Measurements from ENCODE around the gene CALHM6.

CALHM6 gene

DNA sequence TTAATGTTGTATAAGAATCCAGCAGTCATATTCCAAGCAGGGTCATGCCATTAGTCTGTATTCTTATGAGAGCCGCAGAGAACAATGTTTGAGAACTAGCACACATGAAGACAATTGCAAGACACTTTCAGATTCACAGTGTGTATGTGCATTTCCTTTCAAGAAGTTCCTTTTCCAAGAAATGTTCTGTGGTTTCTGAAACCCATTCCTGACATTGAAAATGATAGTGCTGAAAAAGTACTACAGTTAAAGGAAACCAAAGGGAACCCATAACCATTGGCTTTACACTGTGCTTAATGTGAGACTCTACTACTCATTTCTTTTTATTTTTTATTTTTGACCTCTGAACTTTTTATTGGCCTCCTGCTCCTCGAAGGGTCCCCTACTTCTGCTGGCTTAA lies 4.2 kb upstream of the CALHM6 start:
- TF ChIP-seq, protein P1, sequence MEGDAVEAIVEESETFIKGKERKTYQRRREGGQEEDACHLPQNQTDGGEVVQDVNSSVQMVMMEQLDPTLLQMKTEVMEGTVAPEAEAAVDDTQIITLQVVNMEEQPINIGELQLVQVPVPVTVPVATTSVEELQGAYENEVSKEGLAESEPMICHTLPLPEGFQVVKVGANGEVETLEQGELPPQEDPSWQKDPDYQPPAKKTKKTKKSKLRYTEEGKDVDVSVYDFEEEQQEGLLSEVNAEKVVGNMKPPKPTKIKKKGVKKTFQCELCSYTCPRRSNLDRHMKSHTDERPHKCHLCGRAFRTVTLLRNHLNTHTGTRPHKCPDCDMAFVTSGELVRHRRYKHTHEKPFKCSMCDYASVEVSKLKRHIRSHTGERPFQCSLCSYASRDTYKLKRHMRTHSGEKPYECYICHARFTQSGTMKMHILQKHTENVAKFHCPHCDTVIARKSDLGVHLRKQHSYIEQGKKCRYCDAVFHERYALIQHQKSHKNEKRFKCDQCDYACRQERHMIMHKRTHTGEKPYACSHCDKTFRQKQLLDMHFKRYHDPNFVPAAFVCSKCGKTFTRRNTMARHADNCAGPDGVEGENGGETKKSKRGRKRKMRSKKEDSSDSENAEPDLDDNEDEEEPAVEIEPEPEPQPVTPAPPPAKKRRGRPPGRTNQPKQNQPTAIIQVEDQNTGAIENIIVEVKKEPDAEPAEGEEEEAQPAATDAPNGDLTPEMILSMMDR (IDR thresholded peaks at IDR 0.05; ENCODE audit: low read depth, low read length, missing control alignments) = no peak
- no peak overlapping the region for H3K4me3 ChIP-seq (ENCODE audit: low read depth, low read length)
- DNase-seq (ENCODE audit: low read depth) = no peak
- in situ Hi-C loops (cut with HindIII; ENCODE audit: low sequenced_read_pairs) = no loop called here

DNA sequence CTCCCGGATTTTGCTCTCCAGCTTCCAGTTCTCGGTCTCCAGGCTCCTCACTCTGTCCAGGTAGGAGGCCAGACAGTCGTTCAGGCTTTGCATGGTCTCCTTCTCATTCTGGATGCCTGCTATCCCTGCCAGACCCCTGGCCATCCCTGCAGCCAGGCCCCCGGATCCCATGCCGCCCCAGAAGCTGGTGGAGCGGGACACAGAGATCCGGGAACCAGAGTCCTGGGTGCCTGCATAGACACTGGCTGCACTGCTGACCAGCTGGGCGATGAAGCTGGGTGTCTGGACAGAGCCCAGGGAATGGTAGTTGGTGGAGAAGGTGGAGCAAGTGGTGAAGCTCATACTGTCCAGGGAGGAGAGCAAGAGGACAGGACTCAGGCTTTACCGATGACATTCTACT lies 2.9 kb upstream of the CALHM6 start:
- in situ Hi-C loops (cut with HindIII; ENCODE audit: low sequenced_read_pairs) = no loop called here
- no peak for DNase-seq (ENCODE audit: low read depth)
- no peak overlapping the region for H3K4me3 ChIP-seq (ENCODE audit: low read depth, low read length)
- TF ChIP-seq, protein P1 (IDR thresholded peaks at IDR 0.05; ENCODE audit: low read depth, low read length, missing control alignments) = no peak

DNA sequence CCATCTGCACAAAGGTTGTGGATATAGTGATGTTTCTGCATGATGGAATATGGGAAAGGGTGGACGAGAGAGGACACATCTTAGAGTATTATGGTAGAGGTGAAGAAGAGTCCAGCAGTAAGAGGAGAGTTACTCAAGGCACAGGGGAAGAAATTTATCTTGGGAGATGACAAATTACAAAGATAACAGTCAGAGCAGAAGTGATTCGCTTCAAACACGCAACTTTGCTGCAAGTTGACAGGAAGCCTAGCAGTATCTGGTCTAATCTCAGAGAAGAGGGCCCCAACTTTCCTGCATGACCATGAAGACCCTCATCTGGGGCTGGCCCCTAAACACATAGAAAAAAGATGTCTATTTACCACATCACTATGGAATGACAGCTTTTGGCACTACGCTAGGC lies 1.2 kb upstream of the CALHM6 start:
- H3K4me3 ChIP-seq (ENCODE audit: low read depth, low read length) = no peak overlapping the region
- no peak for DNase-seq (ENCODE audit: low read depth)
- TF ChIP-seq, protein P1 (IDR thresholded peaks at IDR 0.05; ENCODE audit: low read depth, low read length, missing control alignments) = no peak
- in situ Hi-C loops (cut with HindIII; ENCODE audit: low sequenced_read_pairs) = no loop called here

DNA sequence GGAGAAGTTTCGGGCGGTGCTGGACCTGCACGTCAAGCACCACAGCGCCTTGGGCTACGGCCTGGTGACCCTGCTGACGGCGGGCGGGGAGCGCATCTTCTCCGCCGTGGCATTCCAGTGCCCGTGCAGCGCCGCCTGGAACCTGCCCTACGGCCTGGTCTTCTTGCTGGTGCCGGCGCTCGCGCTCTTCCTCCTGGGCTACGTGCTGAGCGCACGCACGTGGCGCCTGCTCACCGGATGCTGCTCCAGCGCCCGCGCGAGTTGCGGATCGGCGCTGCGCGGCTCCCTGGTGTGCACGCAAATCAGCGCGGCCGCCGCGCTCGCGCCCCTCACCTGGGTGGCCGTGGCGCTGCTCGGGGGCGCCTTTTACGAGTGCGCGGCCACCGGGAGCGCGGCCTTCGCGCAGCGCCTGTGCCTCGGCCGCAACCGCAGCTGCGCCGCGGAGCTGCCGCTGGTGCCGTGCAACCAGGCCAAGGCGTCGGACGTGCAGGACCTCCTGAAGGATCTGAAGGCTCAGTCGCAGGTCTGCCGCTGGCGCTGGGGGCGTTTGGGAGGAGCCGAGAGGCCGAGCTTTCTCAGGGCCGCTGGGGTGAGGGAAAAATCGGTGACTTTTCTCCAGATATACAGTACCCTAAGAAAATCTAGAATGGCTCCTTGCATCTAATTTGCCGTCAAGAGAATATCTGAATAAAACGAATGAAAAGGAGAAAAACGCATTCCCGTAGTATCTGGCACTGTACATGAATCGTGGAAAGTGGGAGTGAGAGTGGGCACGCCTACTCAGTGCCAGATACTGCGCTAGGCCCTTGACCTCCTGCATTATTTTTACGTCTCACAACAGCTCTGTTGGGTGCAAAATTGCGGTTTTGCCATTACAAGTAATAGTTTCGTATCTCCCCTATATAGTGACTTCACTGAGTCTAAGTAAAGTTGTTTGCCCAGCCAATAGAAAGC lies 1.0 kb downstream of the CALHM6 start:
- TF ChIP-seq, protein P1 (IDR thresholded peaks at IDR 0.05; ENCODE audit: low read depth, low read length, missing control alignments) = no peak
- H3K4me3 ChIP-seq (ENCODE audit: low read depth, low read length) = peak overlapping the region; percentile 36
- DNase-seq (ENCODE audit: low read depth) = no peak
- in situ Hi-C loops (cut with HindIII; ENCODE audit: low sequenced_read_pairs) = no loop called here

DNA sequence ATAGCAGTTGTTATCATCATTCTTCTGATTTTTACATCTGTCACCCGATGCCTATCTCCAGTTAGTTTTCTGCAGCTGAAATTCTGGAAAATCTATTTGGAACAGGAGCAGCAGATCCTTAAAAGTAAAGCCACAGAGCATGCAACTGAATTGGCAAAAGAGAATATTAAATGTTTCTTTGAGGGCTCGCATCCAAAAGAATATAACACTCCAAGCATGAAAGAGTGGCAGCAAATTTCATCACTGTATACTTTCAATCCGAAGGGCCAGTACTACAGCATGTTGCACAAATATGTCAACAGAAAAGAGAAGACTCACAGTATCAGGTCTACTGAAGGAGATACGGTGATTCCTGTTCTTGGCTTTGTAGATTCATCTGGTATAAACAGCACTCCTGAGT lies 2.1 kb downstream of the CALHM6 start:
- no peak overlapping the region for H3K4me3 ChIP-seq (ENCODE audit: low read depth, low read length)
- DNase-seq (ENCODE audit: low read depth) = no peak
- in situ Hi-C loops (cut with HindIII; ENCODE audit: low sequenced_read_pairs) = no loop called here
- TF ChIP-seq, protein P1 (IDR thresholded peaks at IDR 0.05; ENCODE audit: low read depth, low read length, missing control alignments) = no peak

DNA sequence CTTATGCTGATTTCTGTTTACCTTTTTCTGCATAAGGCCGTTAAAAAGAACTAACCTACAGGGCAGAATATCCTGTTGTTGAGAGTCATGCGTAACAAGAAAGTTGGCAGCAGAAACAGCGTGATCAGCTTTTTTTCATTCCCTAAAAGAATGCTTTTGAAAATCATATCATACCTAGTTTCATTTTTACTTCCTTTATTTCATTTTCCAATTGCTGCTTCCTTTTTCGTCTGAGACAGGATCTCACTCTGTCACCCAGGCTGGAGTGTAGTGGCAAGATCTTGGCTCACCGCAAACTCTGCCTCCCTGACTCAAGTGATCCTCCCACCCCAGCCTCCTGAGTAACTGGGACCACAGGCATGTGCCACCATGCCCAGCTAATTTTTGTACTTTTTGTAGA lies 4.1 kb downstream of the CALHM6 start:
- in situ Hi-C loops (cut with HindIII; ENCODE audit: low sequenced_read_pairs) = no loop called here
- no peak overlapping the region for H3K4me3 ChIP-seq (ENCODE audit: low read depth, low read length)
- TF ChIP-seq, protein P1 (IDR thresholded peaks at IDR 0.05; ENCODE audit: low read depth, low read length, missing control alignments) = no peak
- no peak for DNase-seq (ENCODE audit: low read depth)

Data from astrocyte of the cerebellum (primary cell).